ENCODE measurements around the gene ACACA.

GRCh38 chr17:37440424-37440823 lies 33.8 kb upstream of the ACACA start:
- TF ChIP-seq KLF1 (tag by site-specific recombination; IDR thresholded peaks at IDR 0.05) (no peak), ZSCAN16 (tag by site-specific recombination; IDR thresholded peaks at IDR 0.05) (no peak), CTCF (tag by site-specific recombination; IDR thresholded peaks at IDR 0.05) (no peak), ZNF211 (tag by site-specific recombination; IDR thresholded peaks at IDR 0.05; ENCODE audit: low read depth) (no peak), SALL2 (tag by site-specific recombination; IDR thresholded peaks at IDR 0.05; ENCODE audit: borderline replicate concordance) (no peak), SP2 (tag by site-specific recombination; IDR thresholded peaks at IDR 0.05) (no peak), ZNF132 (tag by site-specific recombination; IDR thresholded peaks at IDR 0.05; ENCODE audit: borderline replicate concordance) (no peak), ZNF777 (tag by site-specific recombination; IDR thresholded peaks at IDR 0.05; ENCODE audit: borderline replicate concordance) (no peak), ZNF18 (tag by site-specific recombination; IDR thresholded peaks at IDR 0.05) (no peak), ZNF274 (IDR thresholded peaks at IDR 0.05; ENCODE audit: low read length) (no peak), ZNF274 (tag by site-specific recombination; IDR thresholded peaks at IDR 0.05; ENCODE audit: borderline replicate concordance) (no peak), ZNF544 (tag by site-specific recombination; IDR thresholded peaks at IDR 0.05) (no peak)
- TF ChIP-seq, protein P1, sequence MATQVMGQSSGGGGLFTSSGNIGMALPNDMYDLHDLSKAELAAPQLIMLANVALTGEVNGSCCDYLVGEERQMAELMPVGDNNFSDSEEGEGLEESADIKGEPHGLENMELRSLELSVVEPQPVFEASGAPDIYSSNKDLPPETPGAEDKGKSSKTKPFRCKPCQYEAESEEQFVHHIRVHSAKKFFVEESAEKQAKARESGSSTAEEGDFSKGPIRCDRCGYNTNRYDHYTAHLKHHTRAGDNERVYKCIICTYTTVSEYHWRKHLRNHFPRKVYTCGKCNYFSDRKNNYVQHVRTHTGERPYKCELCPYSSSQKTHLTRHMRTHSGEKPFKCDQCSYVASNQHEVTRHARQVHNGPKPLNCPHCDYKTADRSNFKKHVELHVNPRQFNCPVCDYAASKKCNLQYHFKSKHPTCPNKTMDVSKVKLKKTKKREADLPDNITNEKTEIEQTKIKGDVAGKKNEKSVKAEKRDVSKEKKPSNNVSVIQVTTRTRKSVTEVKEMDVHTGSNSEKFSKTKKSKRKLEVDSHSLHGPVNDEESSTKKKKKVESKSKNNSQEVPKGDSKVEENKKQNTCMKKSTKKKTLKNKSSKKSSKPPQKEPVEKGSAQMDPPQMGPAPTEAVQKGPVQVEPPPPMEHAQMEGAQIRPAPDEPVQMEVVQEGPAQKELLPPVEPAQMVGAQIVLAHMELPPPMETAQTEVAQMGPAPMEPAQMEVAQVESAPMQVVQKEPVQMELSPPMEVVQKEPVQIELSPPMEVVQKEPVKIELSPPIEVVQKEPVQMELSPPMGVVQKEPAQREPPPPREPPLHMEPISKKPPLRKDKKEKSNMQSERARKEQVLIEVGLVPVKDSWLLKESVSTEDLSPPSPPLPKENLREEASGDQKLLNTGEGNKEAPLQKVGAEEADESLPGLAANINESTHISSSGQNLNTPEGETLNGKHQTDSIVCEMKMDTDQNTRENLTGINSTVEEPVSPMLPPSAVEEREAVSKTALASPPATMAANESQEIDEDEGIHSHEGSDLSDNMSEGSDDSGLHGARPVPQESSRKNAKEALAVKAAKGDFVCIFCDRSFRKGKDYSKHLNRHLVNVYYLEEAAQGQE (tag by site-specific recombination; IDR thresholded peaks at IDR 0.05): no peak

Data from HEK293 (cell line).